ENCODE measurements around the gene TSEN54.

TSEN54 gene

DNA sequence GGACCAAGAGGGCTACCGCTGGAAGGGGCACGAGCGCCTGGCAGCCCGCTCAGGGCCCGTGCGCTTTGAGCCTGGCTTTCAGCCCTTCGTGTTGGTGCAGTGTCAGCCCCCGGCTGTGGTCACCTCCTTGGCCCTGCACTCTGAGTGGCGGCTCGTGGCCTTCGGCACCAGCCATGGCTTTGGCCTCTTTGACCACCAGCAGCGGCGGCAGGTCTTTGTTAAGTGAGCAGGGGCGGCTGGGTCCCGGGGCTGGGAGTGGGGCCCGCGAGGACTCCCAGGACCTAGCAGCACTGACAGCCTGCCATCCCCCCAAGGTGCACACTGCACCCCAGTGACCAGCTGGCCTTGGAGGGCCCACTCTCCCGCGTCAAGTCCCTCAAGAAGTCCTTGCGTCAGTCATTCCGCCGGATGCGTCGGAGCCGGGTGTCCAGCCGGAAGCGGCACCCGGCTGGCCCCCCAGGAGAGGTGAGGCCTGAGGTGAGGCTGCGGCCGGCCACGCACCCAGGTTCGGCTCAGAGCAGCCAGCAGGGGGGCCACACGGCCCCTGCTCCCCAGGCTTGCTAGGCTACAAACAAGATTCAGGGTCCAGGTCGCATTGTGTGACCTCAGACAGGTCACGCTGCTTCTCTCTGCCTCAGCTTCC lies 53.8 kb downstream of the TSEN54 start:
- no peak for DNase-seq

DNA sequence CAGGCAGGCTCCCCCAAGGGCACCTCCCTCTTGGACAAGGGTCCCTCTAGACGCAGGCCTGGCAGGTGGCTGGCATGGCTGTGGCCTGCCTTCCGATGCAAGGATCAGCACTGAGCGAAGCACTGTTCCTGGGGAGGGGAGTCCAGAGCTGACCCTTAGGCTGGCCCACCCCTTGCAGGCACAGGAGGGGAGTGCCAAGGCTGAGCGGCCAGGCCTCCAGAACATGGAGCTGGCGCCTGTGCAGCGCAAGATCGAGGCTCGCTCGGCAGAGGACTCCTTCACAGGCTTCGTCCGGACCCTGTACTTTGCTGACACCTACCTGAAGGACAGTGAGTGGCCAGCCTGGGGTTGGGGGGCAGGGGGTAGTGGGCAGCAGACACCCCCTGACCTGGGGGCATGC lies 54.4 kb downstream of the TSEN54 start:
- DNase-seq, result no peak

DNA sequence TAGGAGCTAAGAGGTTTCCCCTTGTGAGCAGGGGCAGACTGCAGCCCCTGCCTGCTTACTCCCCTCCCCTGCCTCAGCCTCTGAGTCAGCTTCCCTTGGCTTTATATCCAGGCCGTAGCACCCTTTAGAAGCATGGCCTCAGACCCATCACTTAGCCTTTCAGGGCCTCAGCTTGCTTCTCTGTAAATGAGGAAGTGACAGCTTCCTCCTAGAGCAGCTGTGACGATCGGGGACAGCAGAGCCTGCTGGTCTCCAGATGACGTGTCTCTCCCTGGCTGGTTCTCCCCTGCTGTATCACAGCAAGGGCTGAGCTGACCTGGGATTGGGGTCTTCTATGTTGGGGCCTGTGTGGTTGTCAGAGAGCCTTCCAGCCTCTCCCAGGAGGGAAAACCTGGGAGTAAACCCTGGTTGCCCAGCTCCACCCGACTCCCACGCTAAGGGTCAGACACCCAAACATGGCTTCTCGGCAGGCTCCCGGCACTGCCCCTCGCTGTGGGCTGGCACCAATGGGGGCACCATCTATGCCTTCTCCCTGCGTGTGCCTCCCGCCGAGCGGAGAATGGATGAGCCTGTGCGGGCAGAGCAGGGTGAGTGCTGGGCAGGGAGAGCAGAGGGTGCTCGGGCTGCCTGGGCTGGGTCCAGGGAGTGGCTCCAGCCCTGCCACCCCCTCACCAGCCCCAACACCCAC lies 55.0 kb downstream of the TSEN54 start:
- DNase-seq, result peak; percentile 27 to 88

DNA sequence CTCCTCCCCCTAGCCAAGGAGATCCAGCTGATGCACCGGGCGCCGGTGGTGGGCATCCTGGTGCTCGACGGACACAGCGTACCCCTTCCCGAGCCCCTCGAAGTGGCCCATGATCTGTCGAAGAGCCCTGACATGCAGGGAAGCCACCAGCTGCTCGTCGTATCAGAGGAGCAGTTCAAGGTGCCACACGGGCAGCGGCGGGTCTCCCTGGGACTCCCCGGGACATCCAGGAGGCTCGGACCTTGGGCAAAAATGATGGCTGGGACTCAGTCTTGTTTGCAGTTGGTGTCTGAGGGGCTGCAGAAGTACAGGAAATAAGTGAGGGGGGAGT lies 55.5 kb downstream of the TSEN54 start:
- no peak for DNase-seq

DNA sequence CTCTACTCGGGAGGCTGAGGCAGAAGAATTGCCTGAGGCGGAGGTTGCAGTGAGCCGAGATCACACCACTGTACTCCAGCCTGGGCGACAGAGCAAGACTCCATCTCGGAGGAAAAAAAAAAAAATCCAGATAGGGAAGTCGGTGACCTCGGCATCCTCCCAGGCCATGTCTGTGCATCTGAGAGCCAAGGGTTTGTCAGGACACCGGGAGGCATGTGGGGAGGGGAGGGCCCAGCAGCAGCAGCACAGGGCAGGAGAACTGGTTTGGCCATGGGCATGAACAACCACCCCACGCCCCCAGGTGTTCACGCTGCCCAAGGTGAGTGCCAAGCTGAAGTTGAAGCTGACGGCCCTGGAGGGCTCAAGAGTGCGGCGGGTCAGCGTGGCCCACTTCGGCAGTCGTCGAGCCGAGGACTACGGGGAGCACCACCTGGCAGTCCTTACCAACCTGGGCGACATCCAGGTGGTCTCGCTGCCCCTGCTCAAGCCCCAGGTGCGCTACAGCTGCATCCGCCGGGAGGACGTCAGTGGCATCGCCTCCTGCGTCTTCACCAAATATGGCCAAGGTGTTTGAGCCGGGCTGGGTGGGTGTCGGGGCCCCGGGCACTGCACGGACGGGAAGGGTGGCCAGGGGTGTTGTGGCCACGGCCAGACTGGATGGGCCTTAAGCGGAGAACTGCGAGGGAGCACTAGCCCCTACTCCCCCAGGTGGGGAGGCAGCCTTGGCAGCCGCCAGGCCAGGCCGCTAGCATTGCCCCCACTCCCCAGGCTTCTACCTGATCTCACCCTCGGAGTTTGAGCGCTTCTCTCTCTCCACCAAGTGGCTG lies 56.6 kb downstream of the TSEN54 start:
- no peak for DNase-seq

DNA sequence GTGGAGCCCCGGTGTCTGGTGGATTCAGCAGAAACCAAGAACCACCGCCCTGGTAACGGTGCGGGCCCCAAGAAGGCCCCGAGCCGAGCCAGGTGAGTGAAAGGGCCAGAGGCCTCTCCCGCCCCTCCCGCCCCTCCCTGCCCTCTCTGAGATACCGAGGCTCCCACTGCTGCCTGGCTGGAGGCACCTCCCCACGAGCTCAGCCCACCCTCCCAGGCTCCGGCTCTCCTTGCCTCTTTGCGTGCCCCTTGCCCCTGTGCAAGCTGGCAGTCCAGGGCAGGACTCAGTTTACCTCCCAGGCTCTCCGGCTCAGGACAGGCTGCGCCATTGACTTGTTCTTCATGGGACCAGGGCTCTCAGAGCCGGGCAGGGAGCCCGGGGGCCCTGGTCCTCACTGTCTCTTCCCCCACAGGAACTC lies 57.2 kb downstream of the TSEN54 start:
- DNase-seq, result no peak

DNA sequence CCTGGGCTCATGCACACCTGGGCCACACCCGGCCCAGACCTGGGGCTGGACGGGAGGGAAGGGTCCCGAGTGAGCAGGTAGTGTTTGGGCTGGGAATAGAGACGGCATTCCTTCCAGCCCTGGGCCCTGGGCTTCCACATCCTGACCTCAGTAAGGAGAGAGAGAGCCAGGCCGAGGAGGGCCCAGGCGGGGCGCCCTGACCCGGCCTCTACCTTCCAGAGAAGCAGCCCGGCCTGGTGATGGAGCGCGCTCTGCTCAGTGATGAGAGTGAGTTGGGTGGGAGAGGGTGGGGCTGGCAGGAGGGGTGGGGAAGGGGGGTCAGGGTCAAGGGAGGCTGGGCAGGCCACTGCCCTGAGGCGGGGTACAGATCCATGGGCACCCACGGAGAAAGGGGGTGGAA lies 57.7 kb downstream of the TSEN54 start:
- DNase-seq, result no peak
